HepG2 (cell line): ENCODE measurements around the gene ETF1. TPM values are rescaled to one million over a fixed set of nuclear protein-coding genes. Genes with fewer than 3 reads are reported as not detected.

Source experiments
- FOXM1 ChIP-seq: sonication (generic); formaldehyde crosslinking; IDR thresholded peaks from 2 replicates; pipeline ENCODE4 v1.5.0; 2020; ENCODE audit warnings: missing genetic modification reagents
- SP5 ChIP-seq: IDR thresholded peaks from 2 replicates; pipeline ENCODE4 v1.6.1; 2016; ENCODE audit warnings: low read depth, borderline replicate concordance
- ZNF274 ChIP-seq: sonication (generic); formaldehyde crosslinking; IDR thresholded peaks from 2 replicates; pipeline ENCODE4 v1.5.1; 2020; ENCODE audit warnings: mild to moderate bottlenecking, missing genetic modification reagents
- ZNF619 ChIP-seq: sonication (generic); formaldehyde crosslinking; IDR thresholded peaks from 2 replicates; pipeline ENCODE4 v1.4.0; 2020; ENCODE audit warnings: mild to moderate bottlenecking, missing genetic modification reagents
- polyA plus RNA-seq, 8 experiments: library from polyadenylated mRNA; depleted of rRNA in 3 of 8; stranded (reverse) in 7 of 8; unstranded in 1 of 8; fragments of >200 nt; fragmentation: Illumina TruSeq in 4 of 8; extraction: Trizol in 4 of 8; gene quantifications; 2 replicates each; pipeline versions ENCODE4 v1.2.1 to v1.2.3, GENCODE V29; 2011 to 2016; ENCODE audit warnings: low read depth in 4 of 8, missing spikeins in 1 of 8, mixed read lengths in 1 of 8; ENCODE audit not compliant: insufficient read depth in 1 of 8
- total RNA-seq, 5 experiments: library from RNA; depleted of rRNA; stranded (reverse); fragments of >200 nt; fragmentation: Illumina TruSeq; extraction: Trizol; gene quantifications; 2 replicates each; pipeline ENCODE4 v1.2.3, GENCODE V29; 2016; ENCODE audit warnings: low read depth in 1 of 5
- TF ChIP-seq, protein P1 (sequence below), 2 experiments: IDR thresholded peaks; 2 replicates each; pipeline ENCODE4 v1.6.1; 2011 to 2012; ENCODE audit warnings: low read length in 2 of 2, borderline replicate concordance in 1 of 2, low read depth in 1 of 2, mild to moderate bottlenecking in 1 of 2, moderate library complexity in 1 of 2
- TF ChIP-seq, protein P2 (sequence below): sonication (generic); formaldehyde crosslinking; IDR thresholded peaks from 2 replicates; pipeline ENCODE4 v1.4.0; 2020; ENCODE audit warnings: mild to moderate bottlenecking, missing genetic modification reagents
- TF ChIP-seq, protein P3 (sequence below): sonication (generic); formaldehyde crosslinking; IDR thresholded peaks from 2 replicates; pipeline ENCODE4 v1.4.0; 2020; ENCODE audit warnings: missing genetic modification reagents, borderline replicate concordance
- TF ChIP-seq, protein P4 (sequence below), 2 experiments: sonication (generic) in 1 of 2; formaldehyde crosslinking in 1 of 2; IDR thresholded peaks; 2 replicates each; pipeline versions ENCODE4 v1.4.0 to v1.6.1; 2016 to 2020; ENCODE audit warnings: borderline replicate concordance in 1 of 2, low read depth in 1 of 2, mild to moderate bottlenecking in 1 of 2, missing genetic modification reagents in 1 of 2

Gene ETF1
- total and polyA plus RNA-seq, 2 of the 13 experiments (the other 11 are each of a cell fraction or from before 2014, with no cell fraction given), result 52.1 to 184 TPM

DNA sequence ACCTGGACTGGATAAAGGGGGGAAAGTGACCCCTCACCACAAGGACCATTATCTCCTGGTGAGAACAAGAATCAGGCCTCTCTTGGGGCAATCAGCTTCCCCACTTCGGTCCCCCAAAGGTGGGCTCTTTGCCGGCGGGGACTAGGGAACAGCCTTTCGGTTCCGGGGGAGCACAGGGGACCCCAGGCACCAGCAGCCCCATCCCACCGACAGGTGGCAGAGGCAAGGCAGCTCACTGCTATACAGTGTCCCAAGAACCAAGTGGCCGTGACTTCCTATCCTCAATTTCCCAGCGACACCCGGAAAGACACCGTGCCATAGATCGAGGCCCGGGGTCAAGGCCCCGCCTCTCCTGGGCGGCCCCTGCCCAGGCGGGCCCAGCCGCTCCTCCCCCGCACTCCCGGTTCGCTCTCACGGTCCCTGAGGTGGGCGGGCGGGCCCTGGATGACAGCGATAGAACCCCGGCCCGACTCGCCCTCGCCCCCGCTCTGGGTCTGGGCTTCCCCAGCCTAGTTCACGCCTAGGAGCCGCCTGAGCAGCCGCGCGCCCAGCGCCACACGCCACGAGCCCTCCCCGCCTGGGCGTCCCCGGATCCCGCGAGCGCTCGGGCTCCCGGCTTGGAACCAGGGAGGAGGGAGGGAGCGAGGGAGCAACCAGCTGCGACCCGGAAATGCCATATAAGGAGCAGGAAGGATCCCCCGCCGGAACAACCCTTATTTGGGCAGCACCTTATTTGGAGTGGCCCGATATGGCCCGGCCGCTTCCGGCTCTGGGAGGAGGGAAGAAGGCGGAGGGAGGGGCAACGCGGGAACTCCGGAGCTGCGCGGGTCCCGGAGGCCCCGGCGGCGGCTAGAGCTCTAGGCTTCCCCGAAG, 78.4 kb downstream of the ETF1 start (continued):
- TF ChIP-seq, protein P1, sequence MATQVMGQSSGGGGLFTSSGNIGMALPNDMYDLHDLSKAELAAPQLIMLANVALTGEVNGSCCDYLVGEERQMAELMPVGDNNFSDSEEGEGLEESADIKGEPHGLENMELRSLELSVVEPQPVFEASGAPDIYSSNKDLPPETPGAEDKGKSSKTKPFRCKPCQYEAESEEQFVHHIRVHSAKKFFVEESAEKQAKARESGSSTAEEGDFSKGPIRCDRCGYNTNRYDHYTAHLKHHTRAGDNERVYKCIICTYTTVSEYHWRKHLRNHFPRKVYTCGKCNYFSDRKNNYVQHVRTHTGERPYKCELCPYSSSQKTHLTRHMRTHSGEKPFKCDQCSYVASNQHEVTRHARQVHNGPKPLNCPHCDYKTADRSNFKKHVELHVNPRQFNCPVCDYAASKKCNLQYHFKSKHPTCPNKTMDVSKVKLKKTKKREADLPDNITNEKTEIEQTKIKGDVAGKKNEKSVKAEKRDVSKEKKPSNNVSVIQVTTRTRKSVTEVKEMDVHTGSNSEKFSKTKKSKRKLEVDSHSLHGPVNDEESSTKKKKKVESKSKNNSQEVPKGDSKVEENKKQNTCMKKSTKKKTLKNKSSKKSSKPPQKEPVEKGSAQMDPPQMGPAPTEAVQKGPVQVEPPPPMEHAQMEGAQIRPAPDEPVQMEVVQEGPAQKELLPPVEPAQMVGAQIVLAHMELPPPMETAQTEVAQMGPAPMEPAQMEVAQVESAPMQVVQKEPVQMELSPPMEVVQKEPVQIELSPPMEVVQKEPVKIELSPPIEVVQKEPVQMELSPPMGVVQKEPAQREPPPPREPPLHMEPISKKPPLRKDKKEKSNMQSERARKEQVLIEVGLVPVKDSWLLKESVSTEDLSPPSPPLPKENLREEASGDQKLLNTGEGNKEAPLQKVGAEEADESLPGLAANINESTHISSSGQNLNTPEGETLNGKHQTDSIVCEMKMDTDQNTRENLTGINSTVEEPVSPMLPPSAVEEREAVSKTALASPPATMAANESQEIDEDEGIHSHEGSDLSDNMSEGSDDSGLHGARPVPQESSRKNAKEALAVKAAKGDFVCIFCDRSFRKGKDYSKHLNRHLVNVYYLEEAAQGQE (IDR thresholded peaks at IDR 0.05; ENCODE audit: borderline replicate concordance in 1 of 2, low read depth in 1 of 2, low read length in 2 of 2), result no peak; a peak in 1 of 4 replicates
- TF ChIP-seq ZNF274 (CRISPR knock-in tag) (peak; percentile 71), FOXM1 (CRISPR knock-in tag) (no peak), ZNF619 (CRISPR knock-in tag) (no peak; the same call in 1 of the 2 replicates), SP5 (peak; percentile 45; the same call in 1 of the 2 replicates)
- TF ChIP-seq, protein P2, sequence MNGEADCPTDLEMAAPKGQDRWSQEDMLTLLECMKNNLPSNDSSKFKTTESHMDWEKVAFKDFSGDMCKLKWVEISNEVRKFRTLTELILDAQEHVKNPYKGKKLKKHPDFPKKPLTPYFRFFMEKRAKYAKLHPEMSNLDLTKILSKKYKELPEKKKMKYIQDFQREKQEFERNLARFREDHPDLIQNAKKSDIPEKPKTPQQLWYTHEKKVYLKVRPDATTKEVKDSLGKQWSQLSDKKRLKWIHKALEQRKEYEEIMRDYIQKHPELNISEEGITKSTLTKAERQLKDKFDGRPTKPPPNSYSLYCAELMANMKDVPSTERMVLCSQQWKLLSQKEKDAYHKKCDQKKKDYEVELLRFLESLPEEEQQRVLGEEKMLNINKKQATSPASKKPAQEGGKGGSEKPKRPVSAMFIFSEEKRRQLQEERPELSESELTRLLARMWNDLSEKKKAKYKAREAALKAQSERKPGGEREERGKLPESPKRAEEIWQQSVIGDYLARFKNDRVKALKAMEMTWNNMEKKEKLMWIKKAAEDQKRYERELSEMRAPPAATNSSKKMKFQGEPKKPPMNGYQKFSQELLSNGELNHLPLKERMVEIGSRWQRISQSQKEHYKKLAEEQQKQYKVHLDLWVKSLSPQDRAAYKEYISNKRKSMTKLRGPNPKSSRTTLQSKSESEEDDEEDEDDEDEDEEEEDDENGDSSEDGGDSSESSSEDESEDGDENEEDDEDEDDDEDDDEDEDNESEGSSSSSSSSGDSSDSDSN (CRISPR knock-in tag), result peak; percentile 54
- TF ChIP-seq, protein P3, sequence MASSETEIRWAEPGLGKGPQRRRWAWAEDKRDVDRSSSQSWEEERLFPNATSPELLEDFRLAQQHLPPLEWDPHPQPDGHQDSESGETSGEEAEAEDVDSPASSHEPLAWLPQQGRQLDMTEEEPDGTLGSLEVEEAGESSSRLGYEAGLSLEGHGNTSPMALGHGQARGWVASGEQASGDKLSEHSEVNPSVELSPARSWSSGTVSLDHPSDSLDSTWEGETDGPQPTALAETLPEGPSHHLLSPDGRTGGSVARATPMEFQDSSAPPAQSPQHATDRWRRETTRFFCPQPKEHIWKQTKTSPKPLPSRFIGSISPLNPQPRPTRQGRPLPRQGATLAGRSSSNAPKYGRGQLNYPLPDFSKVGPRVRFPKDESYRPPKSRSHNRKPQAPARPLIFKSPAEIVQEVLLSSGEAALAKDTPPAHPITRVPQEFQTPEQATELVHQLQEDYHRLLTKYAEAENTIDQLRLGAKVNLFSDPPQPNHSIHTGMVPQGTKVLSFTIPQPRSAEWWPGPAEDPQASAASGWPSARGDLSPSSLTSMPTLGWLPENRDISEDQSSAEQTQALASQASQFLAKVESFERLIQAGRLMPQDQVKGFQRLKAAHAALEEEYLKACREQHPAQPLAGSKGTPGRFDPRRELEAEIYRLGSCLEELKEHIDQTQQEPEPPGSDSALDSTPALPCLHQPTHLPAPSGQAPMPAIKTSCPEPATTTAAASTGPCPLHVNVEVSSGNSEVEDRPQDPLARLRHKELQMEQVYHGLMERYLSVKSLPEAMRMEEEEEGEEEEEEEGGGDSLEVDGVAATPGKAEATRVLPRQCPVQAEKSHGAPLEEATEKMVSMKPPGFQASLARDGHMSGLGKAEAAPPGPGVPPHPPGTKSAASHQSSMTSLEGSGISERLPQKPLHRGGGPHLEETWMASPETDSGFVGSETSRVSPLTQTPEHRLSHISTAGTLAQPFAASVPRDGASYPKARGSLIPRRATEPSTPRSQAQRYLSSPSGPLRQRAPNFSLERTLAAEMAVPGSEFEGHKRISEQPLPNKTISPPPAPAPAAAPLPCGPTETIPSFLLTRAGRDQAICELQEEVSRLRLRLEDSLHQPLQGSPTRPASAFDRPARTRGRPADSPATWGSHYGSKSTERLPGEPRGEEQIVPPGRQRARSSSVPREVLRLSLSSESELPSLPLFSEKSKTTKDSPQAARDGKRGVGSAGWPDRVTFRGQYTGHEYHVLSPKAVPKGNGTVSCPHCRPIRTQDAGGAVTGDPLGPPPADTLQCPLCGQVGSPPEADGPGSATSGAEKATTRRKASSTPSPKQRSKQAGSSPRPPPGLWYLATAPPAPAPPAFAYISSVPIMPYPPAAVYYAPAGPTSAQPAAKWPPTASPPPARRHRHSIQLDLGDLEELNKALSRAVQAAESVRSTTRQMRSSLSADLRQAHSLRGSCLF (CRISPR knock-in tag), result no peak
- TF ChIP-seq, protein P4, sequence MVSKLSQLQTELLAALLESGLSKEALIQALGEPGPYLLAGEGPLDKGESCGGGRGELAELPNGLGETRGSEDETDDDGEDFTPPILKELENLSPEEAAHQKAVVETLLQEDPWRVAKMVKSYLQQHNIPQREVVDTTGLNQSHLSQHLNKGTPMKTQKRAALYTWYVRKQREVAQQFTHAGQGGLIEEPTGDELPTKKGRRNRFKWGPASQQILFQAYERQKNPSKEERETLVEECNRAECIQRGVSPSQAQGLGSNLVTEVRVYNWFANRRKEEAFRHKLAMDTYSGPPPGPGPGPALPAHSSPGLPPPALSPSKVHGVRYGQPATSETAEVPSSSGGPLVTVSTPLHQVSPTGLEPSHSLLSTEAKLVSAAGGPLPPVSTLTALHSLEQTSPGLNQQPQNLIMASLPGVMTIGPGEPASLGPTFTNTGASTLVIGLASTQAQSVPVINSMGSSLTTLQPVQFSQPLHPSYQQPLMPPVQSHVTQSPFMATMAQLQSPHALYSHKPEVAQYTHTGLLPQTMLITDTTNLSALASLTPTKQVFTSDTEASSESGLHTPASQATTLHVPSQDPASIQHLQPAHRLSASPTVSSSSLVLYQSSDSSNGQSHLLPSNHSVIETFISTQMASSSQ (IDR thresholded peaks at IDR 0.05; ENCODE audit: low read depth), result no peak
- TF ChIP-seq, protein P4 (CRISPR knock-in tag; IDR thresholded peaks at IDR 0.05; ENCODE audit: borderline replicate concordance), result peak; percentile 74; the same call in 1 of the 2 replicates
